ENCODE results near the gene SETBP1. TPM values are rescaled to one million over a fixed set of nuclear protein-coding genes. Genes with fewer than 3 reads are reported as not detected.
A peak's percentile ranks its signal among the peaks of the same experiment; 100 is the strongest.

The SETBP1 gene
- total and polyA plus RNA-seq, 9 of the 15 experiments (the other 6 are each of a cell fraction or from before 2014, with no cell fraction given): under 0.01 to 0.13 (median 0.04) TPM

- CTCF ChIA-PET (ENCODE audit: low intra/inter-chr PET ratio): no interaction called here
- no peak overlapping the region for H3K4me3 ChIP-seq
- no peak for ATAC-seq
- TF ChIP-seq HNRNPUL1 (IDR thresholded peaks at IDR 0.05; ENCODE audit: low read length): no peak
- no peak for TF ChIP-seq E2F8 (IDR thresholded peaks at IDR 0.05; ENCODE audit: low read depth, partially characterized antibody)
- no peak for TF ChIP-seq MAX (CRISPR knock-in tag; IDR thresholded peaks at IDR 0.05)
- TF ChIP-seq ATF3 (IDR thresholded peaks at IDR 0.05): peak; percentile 67
- TF ChIP-seq ATF3 (CRISPR knock-in tag; conservative IDR thresholded peaks at IDR 0.05): no peak
- TF ChIP-seq ZNF408 (CRISPR knock-in tag; IDR thresholded peaks at IDR 0.05; ENCODE audit: low read depth): no peak
- TF ChIP-seq, protein P1, sequence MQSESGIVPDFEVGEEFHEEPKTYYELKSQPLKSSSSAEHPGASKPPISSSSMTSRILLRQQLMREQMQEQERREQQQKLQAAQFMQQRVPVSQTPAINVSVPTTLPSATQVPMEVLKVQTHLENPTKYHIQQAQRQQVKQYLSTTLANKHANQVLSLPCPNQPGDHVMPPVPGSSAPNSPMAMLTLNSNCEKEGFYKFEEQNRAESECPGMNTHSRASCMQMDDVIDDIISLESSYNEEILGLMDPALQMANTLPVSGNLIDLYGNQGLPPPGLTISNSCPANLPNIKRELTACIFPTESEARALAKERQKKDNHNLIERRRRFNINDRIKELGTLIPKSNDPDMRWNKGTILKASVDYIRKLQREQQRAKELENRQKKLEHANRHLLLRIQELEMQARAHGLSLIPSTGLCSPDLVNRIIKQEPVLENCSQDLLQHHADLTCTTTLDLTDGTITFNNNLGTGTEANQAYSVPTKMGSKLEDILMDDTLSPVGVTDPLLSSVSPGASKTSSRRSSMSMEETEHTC (IDR thresholded peaks at IDR 0.05): no peak
- 0 out of 4 replicates have a peak, but pooled peaks have one; percentile 22 to 23 for TF ChIP-seq MNT (conservative IDR thresholded peaks at IDR 0.05)
- TF ChIP-seq, protein P2, sequence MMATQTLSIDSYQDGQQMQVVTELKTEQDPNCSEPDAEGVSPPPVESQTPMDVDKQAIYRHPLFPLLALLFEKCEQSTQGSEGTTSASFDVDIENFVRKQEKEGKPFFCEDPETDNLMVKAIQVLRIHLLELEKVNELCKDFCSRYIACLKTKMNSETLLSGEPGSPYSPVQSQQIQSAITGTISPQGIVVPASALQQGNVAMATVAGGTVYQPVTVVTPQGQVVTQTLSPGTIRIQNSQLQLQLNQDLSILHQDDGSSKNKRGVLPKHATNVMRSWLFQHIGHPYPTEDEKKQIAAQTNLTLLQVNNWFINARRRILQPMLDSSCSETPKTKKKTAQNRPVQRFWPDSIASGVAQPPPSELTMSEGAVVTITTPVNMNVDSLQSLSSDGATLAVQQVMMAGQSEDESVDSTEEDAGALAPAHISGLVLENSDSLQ (IDR thresholded peaks at IDR 0.05): peak; percentile 22; the same call in 1 of the 2 replicates
- no peak for TF ChIP-seq ESRRB (CRISPR knock-in tag; IDR thresholded peaks at IDR 0.05; ENCODE audit: borderline replicate concordance)
Observed at GRCh38 chr18:45050712-45051601, 370.3 kb downstream of the SETBP1 start.

More at GRCh38 chr18:45050712-45051601, 370.3 kb downstream of the SETBP1 start:
- Histone ChIP-seq H3K79me2 (ENCODE audit: control insufficient read depth, insufficient read depth, low read length) (no peaks in the 10 kb centered on the region), H3K36me3 (ENCODE audit: control insufficient read depth, insufficient read depth, low read length) (no peaks in the 10 kb centered on the region), H3K27ac (ENCODE audit: extremely low read depth, low read depth, low read length) (no peak overlapping the region), H3K4me2 (ENCODE audit: insufficient read depth, low read length) (no peak overlapping the region), H3K4me1 (replicated peaks in 1 of 2; ENCODE audit: control insufficient read depth in 2 of 2, insufficient read depth in 2 of 2, low read length in 2 of 2) (peaks cover 0 to 3% of the 10 kb centered on the region in 2 experiments; a peak in 2 of 5 replicates), H3K9me1 (ENCODE audit: control insufficient read depth, insufficient read depth, low read length) (no peaks in the 10 kb centered on the region), H3K9ac (ENCODE audit: insufficient read depth in 1 of 2, low read depth in 2 of 2, low read length in 2 of 2) (no peak overlapping the region), H3K27me3 (ENCODE audit: control insufficient read depth in 2 of 2, insufficient read depth in 2 of 2, low read length in 2 of 2) (no peaks in the 10 kb centered on the region), H2AFZ (ENCODE audit: low read depth, low read length) (no peak overlapping the region), H4K20me1 (replicated peaks; ENCODE audit: control insufficient read depth, insufficient read depth, low read length) (no peaks in the 10 kb centered on the region), H3K9me3 (replicated peaks; ENCODE audit: control insufficient read depth, insufficient read depth, low read depth, low read length) (no peaks in the 10 kb centered on the region)
- intact Hi-C loops (cut with micrococcal nuclease) (no loop called here), in situ Hi-C loops (cut with MboI) (no loop called here)
- 7% methylated on average over 3 of the region's 3 CpGs for WGBS (ENCODE audit: insufficient coverage, low coverage, missing lambda C conversion rate)
- DNase-seq (ENCODE audit: extremely low read depth in 1 of 4, low spot score in 3 of 4) (peak in 1 of 4 experiments; percentile 7), FAIRE-seq (no peak)
- POLR2A ChIA-PET: interaction anchor here (0.6 kb wide), 1 partner anchor 13 kb away, joined by 3 read pairs; no protein-coding TSS in a partner anchor
- no TSS peak for BruUV-seq (replicated peaks)
